ENCODE measurements around the gene NDUFC1. TPM values are rescaled to one million over a fixed set of nuclear protein-coding genes. Genes with fewer than 3 reads are reported as not detected.

The NDUFC1 gene
- total and polyA plus RNA-seq, 9 of the 15 experiments (the other 6 are each of a cell fraction or from before 2014, with no cell fraction given), result 58.9 to 378 (median 120) TPM

DNA sequence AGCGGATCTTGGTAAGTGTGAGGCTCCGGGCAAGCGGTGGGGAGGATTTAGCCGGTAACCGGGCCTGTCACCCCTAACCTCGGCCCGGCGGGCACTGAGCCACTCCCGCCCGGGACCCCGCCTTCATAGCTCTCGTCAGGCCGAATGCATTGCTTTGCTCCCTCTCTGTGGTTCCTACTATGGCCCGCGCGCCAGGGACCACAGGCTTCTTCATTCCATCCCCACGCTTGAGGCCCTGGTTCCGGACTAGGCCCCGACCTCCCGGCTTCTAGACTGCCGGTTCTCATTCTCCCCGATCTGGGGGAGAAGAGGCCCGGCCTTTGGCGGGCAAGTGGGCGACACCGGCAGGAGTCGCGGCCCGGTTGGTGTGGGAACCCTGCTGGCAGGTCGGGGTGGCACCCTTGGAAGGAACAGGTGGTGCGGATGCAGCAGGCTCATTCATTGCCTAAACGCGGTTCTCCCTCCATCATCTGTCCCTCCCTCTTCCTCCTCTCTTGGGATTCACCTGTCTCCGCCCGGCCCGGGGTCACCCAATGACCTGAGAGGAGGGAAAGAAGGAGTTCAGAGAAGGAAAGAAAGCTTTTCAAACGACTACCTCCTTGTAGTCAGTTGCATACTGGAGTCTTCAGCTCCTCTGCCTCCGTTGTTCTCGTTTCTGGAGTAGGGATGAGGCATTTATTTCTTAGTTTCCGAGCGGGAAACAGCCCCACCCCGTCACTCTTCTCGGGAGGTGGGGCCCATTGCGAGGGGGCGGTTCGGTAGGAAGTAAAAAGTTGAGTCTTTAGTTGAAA is at the start of gene NDUFC1 (continued):
- TF ChIP-seq, protein P1, sequence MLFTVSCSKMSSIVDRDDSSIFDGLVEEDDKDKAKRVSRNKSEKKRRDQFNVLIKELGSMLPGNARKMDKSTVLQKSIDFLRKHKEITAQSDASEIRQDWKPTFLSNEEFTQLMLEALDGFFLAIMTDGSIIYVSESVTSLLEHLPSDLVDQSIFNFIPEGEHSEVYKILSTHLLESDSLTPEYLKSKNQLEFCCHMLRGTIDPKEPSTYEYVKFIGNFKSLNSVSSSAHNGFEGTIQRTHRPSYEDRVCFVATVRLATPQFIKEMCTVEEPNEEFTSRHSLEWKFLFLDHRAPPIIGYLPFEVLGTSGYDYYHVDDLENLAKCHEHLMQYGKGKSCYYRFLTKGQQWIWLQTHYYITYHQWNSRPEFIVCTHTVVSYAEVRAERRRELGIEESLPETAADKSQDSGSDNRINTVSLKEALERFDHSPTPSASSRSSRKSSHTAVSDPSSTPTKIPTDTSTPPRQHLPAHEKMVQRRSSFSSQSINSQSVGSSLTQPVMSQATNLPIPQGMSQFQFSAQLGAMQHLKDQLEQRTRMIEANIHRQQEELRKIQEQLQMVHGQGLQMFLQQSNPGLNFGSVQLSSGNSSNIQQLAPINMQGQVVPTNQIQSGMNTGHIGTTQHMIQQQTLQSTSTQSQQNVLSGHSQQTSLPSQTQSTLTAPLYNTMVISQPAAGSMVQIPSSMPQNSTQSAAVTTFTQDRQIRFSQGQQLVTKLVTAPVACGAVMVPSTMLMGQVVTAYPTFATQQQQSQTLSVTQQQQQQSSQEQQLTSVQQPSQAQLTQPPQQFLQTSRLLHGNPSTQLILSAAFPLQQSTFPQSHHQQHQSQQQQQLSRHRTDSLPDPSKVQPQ (CRISPR knock-in tag; IDR thresholded peaks at IDR 0.05; ENCODE audit: borderline replicate concordance), result no peak
- TF ChIP-seq ZNF445 (CRISPR knock-in tag; IDR thresholded peaks at IDR 0.05; ENCODE audit: low read depth), result no peak
- TF ChIP-seq, protein P2, sequence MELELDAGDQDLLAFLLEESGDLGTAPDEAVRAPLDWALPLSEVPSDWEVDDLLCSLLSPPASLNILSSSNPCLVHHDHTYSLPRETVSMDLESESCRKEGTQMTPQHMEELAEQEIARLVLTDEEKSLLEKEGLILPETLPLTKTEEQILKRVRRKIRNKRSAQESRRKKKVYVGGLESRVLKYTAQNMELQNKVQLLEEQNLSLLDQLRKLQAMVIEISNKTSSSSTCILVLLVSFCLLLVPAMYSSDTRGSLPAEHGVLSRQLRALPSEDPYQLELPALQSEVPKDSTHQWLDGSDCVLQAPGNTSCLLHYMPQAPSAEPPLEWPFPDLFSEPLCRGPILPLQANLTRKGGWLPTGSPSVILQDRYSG (tag; conservative IDR thresholded peaks at IDR 0.05; ENCODE audit: low read depth), result no peak
- no peak for TF ChIP-seq PTRF (tag; IDR thresholded peaks at IDR 0.05)
- no peak for TF ChIP-seq ZFP30 (CRISPR knock-in tag; IDR thresholded peaks at IDR 0.05; ENCODE audit: borderline replicate concordance)
- no peak for TF ChIP-seq CREBBP (IDR thresholded peaks at IDR 0.05; ENCODE audit: low read depth, low read length)
- TF ChIP-seq JUN (IDR thresholded peaks at IDR 0.05; ENCODE audit: borderline replicate concordance, low read depth, low read length), result no peak
- no peak for TF ChIP-seq JUN (CRISPR knock-in tag; IDR thresholded peaks at IDR 0.05; ENCODE audit: borderline replicate concordance)
- TF ChIP-seq, protein P3, sequence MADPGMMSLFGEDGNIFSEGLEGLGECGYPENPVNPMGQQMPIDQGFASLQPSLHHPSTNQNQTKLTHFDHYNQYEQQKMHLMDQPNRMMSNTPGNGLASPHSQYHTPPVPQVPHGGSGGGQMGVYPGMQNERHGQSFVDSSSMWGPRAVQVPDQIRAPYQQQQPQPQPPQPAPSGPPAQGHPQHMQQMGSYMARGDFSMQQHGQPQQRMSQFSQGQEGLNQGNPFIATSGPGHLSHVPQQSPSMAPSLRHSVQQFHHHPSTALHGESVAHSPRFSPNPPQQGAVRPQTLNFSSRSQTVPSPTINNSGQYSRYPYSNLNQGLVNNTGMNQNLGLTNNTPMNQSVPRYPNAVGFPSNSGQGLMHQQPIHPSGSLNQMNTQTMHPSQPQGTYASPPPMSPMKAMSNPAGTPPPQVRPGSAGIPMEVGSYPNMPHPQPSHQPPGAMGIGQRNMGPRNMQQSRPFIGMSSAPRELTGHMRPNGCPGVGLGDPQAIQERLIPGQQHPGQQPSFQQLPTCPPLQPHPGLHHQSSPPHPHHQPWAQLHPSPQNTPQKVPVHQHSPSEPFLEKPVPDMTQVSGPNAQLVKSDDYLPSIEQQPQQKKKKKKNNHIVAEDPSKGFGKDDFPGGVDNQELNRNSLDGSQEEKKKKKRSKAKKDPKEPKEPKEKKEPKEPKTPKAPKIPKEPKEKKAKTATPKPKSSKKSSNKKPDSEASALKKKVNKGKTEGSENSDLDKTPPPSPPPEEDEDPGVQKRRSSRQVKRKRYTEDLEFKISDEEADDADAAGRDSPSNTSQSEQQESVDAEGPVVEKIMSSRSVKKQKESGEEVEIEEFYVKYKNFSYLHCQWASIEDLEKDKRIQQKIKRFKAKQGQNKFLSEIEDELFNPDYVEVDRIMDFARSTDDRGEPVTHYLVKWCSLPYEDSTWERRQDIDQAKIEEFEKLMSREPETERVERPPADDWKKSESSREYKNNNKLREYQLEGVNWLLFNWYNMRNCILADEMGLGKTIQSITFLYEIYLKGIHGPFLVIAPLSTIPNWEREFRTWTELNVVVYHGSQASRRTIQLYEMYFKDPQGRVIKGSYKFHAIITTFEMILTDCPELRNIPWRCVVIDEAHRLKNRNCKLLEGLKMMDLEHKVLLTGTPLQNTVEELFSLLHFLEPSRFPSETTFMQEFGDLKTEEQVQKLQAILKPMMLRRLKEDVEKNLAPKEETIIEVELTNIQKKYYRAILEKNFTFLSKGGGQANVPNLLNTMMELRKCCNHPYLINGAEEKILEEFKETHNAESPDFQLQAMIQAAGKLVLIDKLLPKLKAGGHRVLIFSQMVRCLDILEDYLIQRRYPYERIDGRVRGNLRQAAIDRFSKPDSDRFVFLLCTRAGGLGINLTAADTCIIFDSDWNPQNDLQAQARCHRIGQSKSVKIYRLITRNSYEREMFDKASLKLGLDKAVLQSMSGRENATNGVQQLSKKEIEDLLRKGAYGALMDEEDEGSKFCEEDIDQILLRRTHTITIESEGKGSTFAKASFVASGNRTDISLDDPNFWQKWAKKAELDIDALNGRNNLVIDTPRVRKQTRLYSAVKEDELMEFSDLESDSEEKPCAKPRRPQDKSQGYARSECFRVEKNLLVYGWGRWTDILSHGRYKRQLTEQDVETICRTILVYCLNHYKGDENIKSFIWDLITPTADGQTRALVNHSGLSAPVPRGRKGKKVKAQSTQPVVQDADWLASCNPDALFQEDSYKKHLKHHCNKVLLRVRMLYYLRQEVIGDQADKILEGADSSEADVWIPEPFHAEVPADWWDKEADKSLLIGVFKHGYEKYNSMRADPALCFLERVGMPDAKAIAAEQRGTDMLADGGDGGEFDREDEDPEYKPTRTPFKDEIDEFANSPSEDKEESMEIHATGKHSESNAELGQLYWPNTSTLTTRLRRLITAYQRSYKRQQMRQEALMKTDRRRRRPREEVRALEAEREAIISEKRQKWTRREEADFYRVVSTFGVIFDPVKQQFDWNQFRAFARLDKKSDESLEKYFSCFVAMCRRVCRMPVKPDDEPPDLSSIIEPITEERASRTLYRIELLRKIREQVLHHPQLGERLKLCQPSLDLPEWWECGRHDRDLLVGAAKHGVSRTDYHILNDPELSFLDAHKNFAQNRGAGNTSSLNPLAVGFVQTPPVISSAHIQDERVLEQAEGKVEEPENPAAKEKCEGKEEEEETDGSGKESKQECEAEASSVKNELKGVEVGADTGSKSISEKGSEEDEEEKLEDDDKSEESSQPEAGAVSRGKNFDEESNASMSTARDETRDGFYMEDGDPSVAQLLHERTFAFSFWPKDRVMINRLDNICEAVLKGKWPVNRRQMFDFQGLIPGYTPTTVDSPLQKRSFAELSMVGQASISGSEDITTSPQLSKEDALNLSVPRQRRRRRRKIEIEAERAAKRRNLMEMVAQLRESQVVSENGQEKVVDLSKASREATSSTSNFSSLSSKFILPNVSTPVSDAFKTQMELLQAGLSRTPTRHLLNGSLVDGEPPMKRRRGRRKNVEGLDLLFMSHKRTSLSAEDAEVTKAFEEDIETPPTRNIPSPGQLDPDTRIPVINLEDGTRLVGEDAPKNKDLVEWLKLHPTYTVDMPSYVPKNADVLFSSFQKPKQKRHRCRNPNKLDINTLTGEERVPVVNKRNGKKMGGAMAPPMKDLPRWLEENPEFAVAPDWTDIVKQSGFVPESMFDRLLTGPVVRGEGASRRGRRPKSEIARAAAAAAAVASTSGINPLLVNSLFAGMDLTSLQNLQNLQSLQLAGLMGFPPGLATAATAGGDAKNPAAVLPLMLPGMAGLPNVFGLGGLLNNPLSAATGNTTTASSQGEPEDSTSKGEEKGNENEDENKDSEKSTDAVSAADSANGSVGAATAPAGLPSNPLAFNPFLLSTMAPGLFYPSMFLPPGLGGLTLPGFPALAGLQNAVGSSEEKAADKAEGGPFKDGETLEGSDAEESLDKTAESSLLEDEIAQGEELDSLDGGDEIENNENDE (IDR thresholded peaks at IDR 0.05; ENCODE audit: low read depth, low read length), result no peak
- TF ChIP-seq ZNF175 (CRISPR knock-in tag; IDR thresholded peaks at IDR 0.05; ENCODE audit: low read depth), result no peak
- TF ChIP-seq FOXM1 (IDR thresholded peaks at IDR 0.05; ENCODE audit: low read depth), result no peak
- no peak for TF ChIP-seq FOXM1 (CRISPR knock-in tag; IDR thresholded peaks at IDR 0.05; ENCODE audit: low read depth)

Measured in K562 (cell line).